Chondrocyte (in vitro differentiated cells): ENCODE measurements around the gene SOBP. TPM values are rescaled to one million over a fixed set of nuclear protein-coding genes. Genes with fewer than 3 reads are reported as not detected.

Source experiments
- DNase-seq: peaks from one replicate; pipeline ENCODE4 v3.0.0; 2021; ENCODE audit warnings: mixed read lengths, low spot score
- H3K27ac Mint-ChIP-seq: one replicate; pipeline ENCODE4 v1.8.0; 2021; ENCODE audit warnings: mild to moderate bottlenecking, moderate library complexity, mixed read lengths; ENCODE audit not compliant: unreplicated experiment
- H3K27me3 Mint-ChIP-seq: 2 replicates; pipeline ENCODE4 v1.8.0; 2021; ENCODE audit warnings: low read depth, mixed read lengths
- H3K36me3 Mint-ChIP-seq: 2 replicates; pipeline ENCODE4 v1.8.0; 2021; ENCODE audit warnings: low read depth, mixed read lengths
- H3K4me1 Mint-ChIP-seq: 2 replicates; pipeline ENCODE4 v1.8.0; 2021; ENCODE audit warnings: low read depth, mild to moderate bottlenecking, mixed read lengths
- H3K4me3 Mint-ChIP-seq: one replicate; pipeline ENCODE4 v1.8.0; 2021; ENCODE audit warnings: mild to moderate bottlenecking, moderate library complexity, mixed read lengths; ENCODE audit not compliant: unreplicated experiment
- H3K9me3 Mint-ChIP-seq: 2 replicates; pipeline ENCODE4 v1.8.0; 2021; ENCODE audit warnings: low read depth, mixed read lengths
- CTCF ChIP-seq: fragments of 200-600 bp; sonication (generic); IDR thresholded peaks from 2 replicates; pipeline ENCODE4 v1.5.0; 2021; ENCODE audit warnings: antibody characterized with exemption, mild to moderate bottlenecking, moderate library complexity
- total RNA-seq: library from RNA; stranded (reverse); gene quantifications from 3 replicates; pipeline ENCODE4 v1.2.1, GENCODE V29; 2021

SOBP gene
- total RNA-seq, 1 donor from 2014 or later = 6.6 TPM

GRCh38 chr6:107582086-107582485, 92.2 kb downstream of the SOBP start:
- Mint-ChIP-seq H3K4me1 (peaks cover 3% of the 10 kb centered on the region), H3K27ac (no peak overlapping the region), H3K27me3 (no peaks in the 10 kb centered on the region), H3K4me3 (no peak overlapping the region), H3K9me3 (no peaks in the 10 kb centered on the region), H3K36me3 (no peaks in the 10 kb centered on the region)
- TF ChIP-seq CTCF = no peak
- no peak for DNase-seq

DNA sequence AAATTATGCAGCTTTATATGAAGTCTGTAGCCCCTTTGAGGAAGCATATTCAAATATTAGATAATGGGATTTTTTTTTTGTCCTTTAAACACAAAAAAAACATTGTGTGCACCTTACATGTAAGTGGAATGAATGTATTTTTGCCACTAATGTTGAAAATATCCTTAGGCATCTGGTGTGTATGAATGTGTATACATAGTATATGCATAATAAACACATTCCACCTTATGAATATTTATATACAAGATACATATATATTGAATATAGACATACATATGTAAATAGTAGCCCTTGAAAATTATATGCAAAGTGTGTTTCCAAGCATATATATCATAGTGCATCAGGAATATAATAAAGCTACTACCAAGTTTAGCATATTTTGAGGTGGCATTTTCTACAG, 94.8 kb downstream of the SOBP start:
- Mint-ChIP-seq H3K27me3 (no peaks in the 10 kb centered on the region), H3K4me1 (peaks cover 6% of the 10 kb centered on the region), H3K4me3 (no peak overlapping the region), H3K9me3 (no peaks in the 10 kb centered on the region), H3K36me3 (peaks cover 3% of the 10 kb centered on the region), H3K27ac (no peak overlapping the region)
- no peak for TF ChIP-seq CTCF
- no peak for DNase-seq

DNA sequence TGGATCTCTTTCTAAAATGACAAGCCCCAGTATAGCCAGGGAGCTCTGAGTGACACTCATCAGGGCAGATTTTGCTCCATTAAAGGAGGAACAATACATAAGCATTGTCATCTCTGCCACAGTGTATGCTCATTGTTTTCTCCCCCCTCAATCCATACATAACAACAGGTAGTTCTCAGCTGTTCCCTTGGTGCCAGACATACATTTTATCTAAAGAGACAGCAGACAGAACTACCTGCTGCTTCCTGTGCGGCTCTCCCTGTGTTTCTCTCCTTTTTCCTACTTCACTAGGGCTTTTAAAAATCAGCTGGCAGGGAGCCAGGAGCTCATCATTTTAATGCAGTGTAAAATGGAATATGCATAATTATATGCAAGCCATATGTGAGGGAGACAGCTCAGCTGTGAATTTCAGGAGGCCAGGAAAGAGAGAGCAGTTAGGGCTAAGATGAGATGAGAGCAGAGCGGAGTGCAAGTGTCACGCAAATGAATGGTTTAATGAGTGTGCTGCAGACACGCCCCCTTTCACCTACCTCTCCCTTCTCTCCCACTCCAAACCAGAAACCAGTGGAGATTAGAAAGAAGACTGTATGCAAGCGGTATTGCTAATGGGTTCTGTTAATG, 96.0 kb downstream of the SOBP start:
- no peak for TF ChIP-seq CTCF

GRCh38 chr6:107587451-107587850, 97.5 kb downstream of the SOBP start:
- Mint-ChIP-seq H3K27ac (no peak overlapping the region), H3K36me3 (peaks cover 3% of the 10 kb centered on the region), H3K4me1 (peaks cover 21% of the 10 kb centered on the region), H3K27me3 (no peaks in the 10 kb centered on the region), H3K9me3 (no peaks in the 10 kb centered on the region), H3K4me3 (no peak overlapping the region)
- DNase-seq = no peak
- TF ChIP-seq CTCF = no peak

More for the DNA sequence above, 96.0 kb downstream of the SOBP start:
- no peak overlapping the region for H3K27ac Mint-ChIP-seq
- DNase-seq = no peak
- H3K4me1 Mint-ChIP-seq = peaks cover 15% of the 10 kb centered on the region
- H3K4me3 Mint-ChIP-seq = no peak overlapping the region
- no peaks in the 10 kb centered on the region for H3K9me3 Mint-ChIP-seq
- H3K27me3 Mint-ChIP-seq = no peaks in the 10 kb centered on the region
- H3K36me3 Mint-ChIP-seq = peaks cover 3% of the 10 kb centered on the region

- DNase-seq = no peak
- Mint-ChIP-seq H3K27me3 (no peaks in the 10 kb centered on the region), H3K4me3 (no peak overlapping the region), H3K36me3 (peaks cover 3% of the 10 kb centered on the region), H3K27ac (no peak overlapping the region), H3K4me1 (peaks cover 29% of the 10 kb centered on the region), H3K9me3 (peaks cover 4% of the 10 kb centered on the region)
- no peak for TF ChIP-seq CTCF
Measured at GRCh38 chr6:107589199-107589598, 99.3 kb downstream of the SOBP start.
